ENCODE measurements around the gene PTPRCAP.
A peak's percentile ranks its signal among the peaks of the same experiment; 100 is the strongest.

- TF ChIP-seq SP1 (IDR thresholded peaks at IDR 0.05) (peak; percentile 67), CTCF (IDR thresholded peaks at IDR 0.05; ENCODE audit: low read depth, low read length, missing input control) (peak; percentile 18), YY1 (IDR thresholded peaks at IDR 0.05) (peak; percentile 100), MAX (IDR thresholded peaks at IDR 0.05) (peak; percentile 100)
Observed at GRCh38 chr11:67482827-67483798, 45.6 kb upstream of the PTPRCAP start, which contains the start of gene AIP.

Measured in liver (tissue), 3 donors.